Liver (tissue), 3 donors: ENCODE measurements around the gene FOXL2NB.

Experiments used
- ATF3 ChIP-seq: IDR thresholded peaks from 2 replicates; pipeline ENCODE4 v1.6.1; 2016; ENCODE audit warnings: antibody characterized with exemption
- CTCF ChIP-seq: fragments of 150-350 bp; IDR thresholded peaks from 2 replicates; pipeline ENCODE4 v1.5.1; 2017; ENCODE audit warnings: improper control_type of control experiment, low read depth, low read length; ENCODE audit not compliant: missing input control
- FOXA1 ChIP-seq: IDR thresholded peaks from 2 replicates; pipeline ENCODE4 v1.6.1; 2016; ENCODE audit warnings: antibody characterized with exemption
- HNF4G ChIP-seq: IDR thresholded peaks from 2 replicates; pipeline ENCODE4 v1.6.1; 2016; ENCODE audit warnings: antibody characterized with exemption
- JUND ChIP-seq, 2 donors: IDR thresholded peaks; 2 replicates each; pipeline ENCODE4 v1.6.1; 2016; ENCODE audit warnings: antibody characterized with exemption in 2 of 2
- RXRA ChIP-seq, 2 donors: IDR thresholded peaks; 2 replicates each; pipeline ENCODE4 v1.6.1; 2017 to 2018; ENCODE audit warnings: antibody characterized with exemption in 2 of 2, mild to moderate bottlenecking in 1 of 2
- SP1 ChIP-seq: IDR thresholded peaks from 2 replicates; pipeline ENCODE4 v1.6.1; 2018; ENCODE audit warnings: antibody characterized with exemption, mild to moderate bottlenecking
- TAF1 ChIP-seq: conservative IDR thresholded peaks from 2 replicates; pipeline ENCODE4 v1.6.1; 2016; ENCODE audit warnings: antibody characterized with exemption, mild to moderate bottlenecking
- YY1 ChIP-seq: IDR thresholded peaks from 2 replicates; pipeline ENCODE4 v1.6.1; 2016; ENCODE audit warnings: antibody characterized with exemption, mild to moderate bottlenecking
- ZBTB33 ChIP-seq: IDR thresholded peaks from 2 replicates; pipeline ENCODE4 v1.6.1; 2016; ENCODE audit warnings: antibody characterized with exemption
- donor health status: healthy.
- donor health status: healthy.

- TF ChIP-seq CTCF (no peak), FOXA1 (no peak), SP1 (no peak), ZBTB33 (no peak), TAF1 (no peak), ATF3 (no peak), YY1 (no peak), HNF4G (no peak), JUND (IDR thresholded peaks at IDR 0.05) (no peak), RXRA (IDR thresholded peaks at IDR 0.05) (no peak)
Observed at GRCh38 chr3:138908846-138909245, 38.2 kb upstream of the FOXL2NB start.
